Neutrophil (primary cell): ENCODE results near the gene GLIS1.

Experiments used
- H3K27ac ChIP-seq: fragments of 200-600 bp; sonication (generic); 2 replicates; pipeline ENCODE4 v1.5.1; 2016; ENCODE audit warnings: mild to moderate bottlenecking, moderate library complexity
- H3K27me3 ChIP-seq: fragments of 200-600 bp; sonication (generic); 2 replicates; pipeline ENCODE4 v1.6.0; 2016; ENCODE audit warnings: mild to moderate bottlenecking
- H3K36me3 ChIP-seq: fragments of 200-600 bp; sonication (generic); 2 replicates; pipeline ENCODE4 v1.5.1; 2017
- H3K4me1 ChIP-seq, 2 experiments: fragments of 200-600 bp in 1 of 2; sonication (generic) in 1 of 2; 1 replicate in 1 of 2; 2 replicates in 1 of 2; pipeline versions ENCODE4 v1.5.1 to v1.6.1; 2013 to 2016; ENCODE audit warnings: low read depth in 1 of 2, low read length in 1 of 2, mild to moderate bottlenecking in 1 of 2, moderate library complexity in 1 of 2; ENCODE audit not compliant: control insufficient read depth in 1 of 2, insufficient read depth in 1 of 2
- H3K4me3 ChIP-seq, 2 experiments: fragments of 200-600 bp in 1 of 2; sonication (generic) in 1 of 2; 1 replicate in 1 of 2; 2 replicates in 1 of 2; pipeline ENCODE4 v1.5.1; 2013 to 2016; ENCODE audit warnings: low read depth in 1 of 2, low read length in 1 of 2, mild to moderate bottlenecking in 1 of 2, moderate library complexity in 1 of 2
- H3K9me3 ChIP-seq: fragments of 200-600 bp; sonication (generic); 2 replicates; pipeline ENCODE4 v1.5.1; 2016
- CTCF ChIP-seq: fragments of 200-600 bp; sonication (generic); IDR thresholded peaks from 2 replicates; pipeline ENCODE4 v1.5.1; 2016; ENCODE audit warnings: antibody characterized with exemption

The GLIS1 gene

DNA sequence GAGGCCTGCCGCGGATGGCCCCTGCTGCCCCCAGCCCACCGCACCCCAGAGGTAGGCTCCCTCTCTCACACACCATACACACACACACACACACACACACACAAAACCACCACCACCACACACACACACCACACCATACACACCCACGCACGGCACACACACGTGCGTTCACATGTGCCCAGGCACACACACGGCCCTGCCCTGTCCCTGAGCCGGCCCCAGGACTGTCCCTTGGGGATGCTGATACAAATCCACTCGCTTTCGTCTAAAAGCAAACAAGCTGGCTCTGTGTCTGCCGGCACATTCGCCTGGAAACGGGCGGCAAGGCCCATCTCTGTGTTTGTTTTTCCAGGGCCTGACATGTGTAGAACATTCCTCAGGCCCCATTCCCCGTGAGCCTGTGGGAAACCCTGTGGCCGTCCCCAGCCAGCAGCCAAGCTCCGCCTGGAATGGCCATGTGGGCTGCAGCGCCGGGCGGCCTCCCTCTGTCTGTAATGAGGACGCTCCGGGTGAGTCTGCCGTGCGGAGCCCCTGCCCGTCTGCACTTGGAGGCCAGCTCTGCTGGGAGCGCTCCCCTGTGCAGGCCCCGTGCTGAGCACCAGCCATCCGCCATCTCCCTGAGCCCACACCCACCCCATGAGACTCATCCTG, 212.4 kb downstream of the GLIS1 start:
- Histone ChIP-seq H3K27me3 (no peaks in the 10 kb centered on the region), H3K36me3 (no peaks in the 10 kb centered on the region), H3K4me3 (no peak overlapping the region), H3K4me1 (no peaks in the 10 kb centered on the region), H3K9me3 (no peaks in the 10 kb centered on the region), H3K27ac (no peak overlapping the region)
- TF ChIP-seq CTCF: no peak

DNA sequence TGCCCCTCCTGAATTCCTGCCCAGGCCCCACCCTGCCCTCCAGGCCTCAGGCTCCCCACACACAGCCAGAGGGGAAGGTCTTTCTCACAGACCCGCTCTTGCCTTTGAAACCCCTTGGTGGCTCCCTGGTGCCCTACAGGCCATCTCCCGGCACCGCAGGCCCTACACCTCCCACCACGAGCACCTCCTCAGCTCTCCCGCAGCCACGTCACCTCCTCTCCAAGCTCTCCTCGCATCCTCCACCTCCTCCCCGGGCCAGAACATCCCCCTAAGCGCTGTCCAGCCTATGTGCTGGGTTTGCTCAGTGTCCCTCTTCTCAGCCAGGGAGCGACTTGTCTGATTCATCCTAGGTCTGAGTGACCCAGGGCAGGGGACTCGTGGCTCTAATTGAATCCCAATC, 213.4 kb downstream of the GLIS1 start:
- H3K27ac ChIP-seq: no peak overlapping the region
- no peak overlapping the region for H3K4me3 ChIP-seq
- no peaks in the 10 kb centered on the region for H3K9me3 ChIP-seq
- no peaks in the 10 kb centered on the region for H3K27me3 ChIP-seq
- no peaks in the 10 kb centered on the region for H3K4me1 ChIP-seq
- H3K36me3 ChIP-seq: no peaks in the 10 kb centered on the region
- no peak for TF ChIP-seq CTCF

DNA sequence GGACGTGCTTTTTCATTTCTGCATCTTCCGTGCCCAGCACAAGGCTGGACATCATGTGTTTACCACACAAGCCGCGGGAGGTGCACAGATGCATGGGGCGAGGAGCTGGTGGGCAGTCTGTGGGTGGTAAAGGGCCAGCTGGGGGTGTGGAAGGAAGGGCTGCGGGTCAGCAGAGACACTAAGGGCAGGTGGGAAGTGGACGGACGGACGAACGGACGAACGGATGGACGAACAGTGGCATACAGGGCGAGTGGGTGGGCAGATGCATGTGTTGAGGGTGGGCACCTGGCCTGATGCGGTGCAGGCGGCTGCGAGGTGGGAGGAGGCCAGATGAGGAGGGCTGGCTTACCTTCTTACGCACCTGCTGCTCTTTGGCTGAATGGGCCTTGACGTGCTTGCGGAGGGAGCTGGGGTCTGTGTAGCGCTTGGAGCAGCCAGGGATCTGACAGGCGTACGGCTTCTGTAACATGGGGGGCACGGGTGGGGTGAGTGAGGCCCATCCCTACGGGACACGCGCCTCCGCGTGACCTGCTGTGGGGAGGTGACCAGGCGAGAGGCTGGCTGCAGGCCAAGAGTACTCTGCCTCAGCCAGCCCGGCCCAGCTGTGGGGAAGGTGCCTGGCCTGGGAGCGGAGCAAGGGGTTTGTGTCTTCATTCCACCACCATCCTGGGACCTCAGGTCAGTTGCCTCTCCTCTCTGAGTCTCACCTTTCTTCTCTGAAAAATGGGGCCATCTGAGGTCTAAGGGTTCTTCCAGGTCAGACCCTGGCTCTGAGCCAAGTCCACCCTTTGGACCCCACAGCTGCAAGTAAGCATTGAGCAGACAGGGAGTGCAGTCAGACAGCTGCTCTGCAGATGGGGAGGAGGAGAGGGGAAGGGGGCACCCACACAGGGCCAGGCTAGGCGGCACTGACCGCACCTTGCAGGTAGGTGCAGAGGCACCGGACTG, 214.3 kb downstream of the GLIS1 start:
- Histone ChIP-seq H3K4me1 (no peaks in the 10 kb centered on the region), H3K9me3 (no peaks in the 10 kb centered on the region), H3K27me3 (no peaks in the 10 kb centered on the region), H3K27ac (no peak overlapping the region), H3K4me3 (no peak overlapping the region), H3K36me3 (no peaks in the 10 kb centered on the region)
- no peak for TF ChIP-seq CTCF

DNA sequence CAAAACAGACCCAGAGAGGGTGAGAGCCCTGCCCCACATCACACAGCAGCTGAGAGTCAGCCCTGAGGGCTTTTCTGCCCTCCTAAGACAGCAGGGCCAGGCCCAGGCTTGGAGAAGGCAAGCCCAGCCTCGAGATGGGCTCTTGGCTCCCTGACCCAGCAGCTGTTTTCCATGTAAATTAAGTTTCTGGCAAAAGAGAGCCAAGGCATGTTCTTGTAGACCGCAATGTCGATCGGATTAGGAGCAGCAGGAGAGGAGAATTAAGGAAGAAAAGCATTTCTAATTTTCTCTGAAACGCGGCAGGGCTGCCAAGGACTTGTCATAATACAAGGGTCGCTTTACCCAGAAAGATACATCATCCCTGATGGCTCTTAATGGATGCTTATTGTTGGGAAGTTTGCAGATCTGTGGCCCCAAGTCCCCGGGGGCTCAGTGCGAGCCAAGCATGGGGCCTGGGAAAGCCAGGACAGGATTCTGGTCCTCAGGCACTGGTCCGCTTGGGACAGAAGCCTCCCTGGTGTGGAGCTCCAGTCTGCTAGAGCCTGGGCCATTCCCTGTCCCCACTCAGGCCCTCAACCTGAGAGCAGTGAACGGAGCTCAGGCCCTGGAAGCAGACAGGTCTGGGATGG, 216.9 kb downstream of the GLIS1 start:
- Histone ChIP-seq H3K9me3 (no peaks in the 10 kb centered on the region), H3K36me3 (no peaks in the 10 kb centered on the region), H3K27me3 (no peaks in the 10 kb centered on the region), H3K27ac (no peak overlapping the region), H3K4me1 (no peaks in the 10 kb centered on the region), H3K4me3 (no peak overlapping the region)
- no peak for TF ChIP-seq CTCF

GRCh38 chr1:53520481-53520880, 218.5 kb downstream of the GLIS1 start:
- Histone ChIP-seq H3K27ac (no peak overlapping the region), H3K4me3 (no peak overlapping the region), H3K9me3 (no peaks in the 10 kb centered on the region), H3K27me3 (no peaks in the 10 kb centered on the region), H3K36me3 (no peaks in the 10 kb centered on the region), H3K4me1 (no peaks in the 10 kb centered on the region)
- no peak for TF ChIP-seq CTCF
